ENCODE data around the gene CYP26C1.

DNA sequence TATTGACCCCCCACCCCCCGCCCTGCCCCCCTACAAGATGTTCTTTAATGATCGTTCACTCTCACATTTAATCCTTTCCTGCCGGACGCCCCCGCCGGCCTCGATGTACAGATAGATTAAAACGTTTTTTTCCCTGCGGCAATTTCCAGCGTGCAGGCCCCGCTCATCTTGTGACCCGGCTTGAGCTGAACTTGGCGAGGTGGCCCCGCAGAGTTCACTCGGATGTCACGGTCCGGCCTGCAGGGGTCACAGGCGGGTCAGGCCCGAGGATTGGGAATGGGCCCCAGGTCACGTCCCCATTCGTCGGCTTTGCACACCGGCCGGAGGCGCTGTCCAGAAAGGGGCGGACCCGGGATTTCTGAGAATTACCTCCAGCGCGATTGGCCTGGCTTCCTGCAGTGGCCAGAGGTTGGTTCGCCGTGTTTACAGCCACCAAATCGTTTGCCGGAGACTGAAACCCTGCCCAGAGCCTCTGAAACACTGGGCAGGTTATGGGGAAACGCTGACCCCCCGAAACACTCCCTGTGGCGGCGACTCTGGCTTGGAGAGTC, 11.2 kb downstream of the CYP26C1 start:
- TF ChIP-seq EZH2 (IDR thresholded peaks at IDR 0.05; ENCODE audit: insufficient read depth, poor library complexity, severe bottlenecking) (no peak), EZH2phosphoT487 (IDR thresholded peaks at IDR 0.05; ENCODE audit: insufficient read depth, low read depth) (no peak)
